Thoracic aorta (tissue), 2 donors: ENCODE data around the gene TRAK2. TPM values are rescaled to one million over a fixed set of nuclear protein-coding genes. Genes with fewer than 3 reads are reported as not detected.
A peak's percentile ranks its signal among the peaks of the same experiment; 100 is the strongest.

Source experiments
- ATAC-seq: fragments of 150-250 bp; one replicate; pipeline ENCODE4 v1.8.0; 2017; ENCODE audit warnings: low read depth; ENCODE audit not compliant: insufficient number of reproducible peaks, low FRiP score
- DNase-seq: peaks from one replicate; pipeline ENCODE4 v3.0.0-alpha.2; 2020; ENCODE audit warnings: low spot score
- H3K27ac ChIP-seq, 2 donors: fragments of 200-600 bp; sonication (generic); 1 replicate in 1 of 2; 2 replicates in 1 of 2; pipeline ENCODE4 v1.5.1; 2016; ENCODE audit warnings: mild to moderate bottlenecking in 2 of 2, moderate library complexity in 2 of 2
- H3K27me3 ChIP-seq: fragments of 200-600 bp; sonication (generic); replicated peaks from 2 replicates; pipeline ENCODE4 v1.6.0; 2016; ENCODE audit warnings: mild to moderate bottlenecking; ENCODE audit not compliant: insufficient read depth
- H3K36me3 ChIP-seq: fragments of 200-600 bp; sonication (generic); one replicate; pipeline ENCODE4 v1.5.1; 2016
- H3K4me1 ChIP-seq, 2 donors: fragments of 200-600 bp; sonication (generic); 1 replicate in 1 of 2; 2 replicates in 1 of 2; pipeline versions ENCODE4 v1.5.1 to v1.6.0; 2016; ENCODE audit warnings: low read depth in 2 of 2, mild to moderate bottlenecking in 1 of 2; ENCODE audit not compliant: control insufficient read depth in 1 of 2
- H3K4me3 ChIP-seq: fragments of 200-600 bp; sonication (generic); 2 replicates; pipeline ENCODE4 v1.5.1; 2016; ENCODE audit warnings: mild to moderate bottlenecking
- H3K9me3 ChIP-seq: fragments of 200-600 bp; sonication (generic); 2 replicates; pipeline ENCODE4 v1.5.1; 2016
- total RNA-seq, 2 donors: library from RNA; depleted of rRNA; stranded (reverse); fragments of >200 nt; gene quantifications; one replicate each; pipeline versions ENCODE4 v1.1.0 to v1.2.3, GENCODE V29; 2016
- TF ChIP-seq, protein P1 (sequence below): fragments of 200-600 bp; sonication (generic); IDR thresholded peaks from one replicate; pipeline ENCODE4 v1.5.1; 2019; ENCODE audit warnings: antibody characterized with exemption

Gene TRAK2
- total RNA-seq, 2 donors from 2014 or later: 69.3 to 88.5 TPM

DNA sequence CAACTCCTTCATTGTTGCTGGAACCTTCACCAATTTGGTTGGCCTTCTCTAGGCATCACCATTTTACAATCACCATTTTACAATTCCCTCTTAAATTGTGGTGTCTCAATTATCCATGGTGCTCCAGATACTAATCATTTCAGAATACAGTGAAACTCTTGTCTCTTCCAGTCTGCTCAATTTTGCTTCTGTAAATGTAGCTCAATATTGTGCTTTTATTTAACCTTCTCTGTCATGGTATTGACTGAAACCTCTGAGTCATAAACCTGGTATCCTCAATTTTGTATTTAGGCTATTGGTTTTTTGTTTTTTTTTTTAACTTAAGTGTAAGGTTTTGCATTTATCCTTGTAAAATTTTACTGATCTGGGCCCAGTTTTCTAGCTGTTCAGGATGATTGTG lies 16.4 kb upstream of the TRAK2 start:
- no peaks in the 10 kb centered on the region for H3K9me3 ChIP-seq
- H3K4me1 ChIP-seq: peaks cover 5 to 22% of the 10 kb centered on the region in 2 donors
- no peak overlapping the region for H3K4me3 ChIP-seq
- no peak for DNase-seq
- peaks cover 15% of the 10 kb centered on the region for H3K36me3 ChIP-seq
- no peaks in the 10 kb centered on the region for H3K27me3 ChIP-seq
- TF ChIP-seq, protein P1, sequence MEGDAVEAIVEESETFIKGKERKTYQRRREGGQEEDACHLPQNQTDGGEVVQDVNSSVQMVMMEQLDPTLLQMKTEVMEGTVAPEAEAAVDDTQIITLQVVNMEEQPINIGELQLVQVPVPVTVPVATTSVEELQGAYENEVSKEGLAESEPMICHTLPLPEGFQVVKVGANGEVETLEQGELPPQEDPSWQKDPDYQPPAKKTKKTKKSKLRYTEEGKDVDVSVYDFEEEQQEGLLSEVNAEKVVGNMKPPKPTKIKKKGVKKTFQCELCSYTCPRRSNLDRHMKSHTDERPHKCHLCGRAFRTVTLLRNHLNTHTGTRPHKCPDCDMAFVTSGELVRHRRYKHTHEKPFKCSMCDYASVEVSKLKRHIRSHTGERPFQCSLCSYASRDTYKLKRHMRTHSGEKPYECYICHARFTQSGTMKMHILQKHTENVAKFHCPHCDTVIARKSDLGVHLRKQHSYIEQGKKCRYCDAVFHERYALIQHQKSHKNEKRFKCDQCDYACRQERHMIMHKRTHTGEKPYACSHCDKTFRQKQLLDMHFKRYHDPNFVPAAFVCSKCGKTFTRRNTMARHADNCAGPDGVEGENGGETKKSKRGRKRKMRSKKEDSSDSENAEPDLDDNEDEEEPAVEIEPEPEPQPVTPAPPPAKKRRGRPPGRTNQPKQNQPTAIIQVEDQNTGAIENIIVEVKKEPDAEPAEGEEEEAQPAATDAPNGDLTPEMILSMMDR: no peak
- H3K27ac ChIP-seq: no peak overlapping the region
- ATAC-seq: no peak

GRCh38 chr2:201466050-201466675 lies 14.9 kb upstream of the TRAK2 start:
- ATAC-seq (no peak), DNase-seq (no peak)
- H3K4me3 ChIP-seq: no peak overlapping the region
- H3K27ac ChIP-seq: peak overlapping the region; percentile 10 to 45
- peaks cover 15% of the 10 kb centered on the region for H3K36me3 ChIP-seq
- TF ChIP-seq, protein P1: no peak
- H3K4me1 ChIP-seq: peaks cover 5 to 22% of the 10 kb centered on the region in 2 donors
- no peaks in the 10 kb centered on the region for H3K9me3 ChIP-seq
- H3K27me3 ChIP-seq: no peaks in the 10 kb centered on the region

- Histone ChIP-seq H3K9me3 (no peaks in the 10 kb centered on the region), H3K27me3 (no peaks in the 10 kb centered on the region), H3K27ac (peak overlapping the region; percentile 10 to 45), H3K4me1 (peaks cover 5 to 22% of the 10 kb centered on the region in 2 donors), H3K4me3 (no peak overlapping the region), H3K36me3 (peaks cover 13% of the 10 kb centered on the region)
- TF ChIP-seq, protein P1: no peak
- no peak for ATAC-seq
- no peak for DNase-seq
These were observed 14.3 kb upstream of the TRAK2 start for GRCh38 chr2:201465524-201465971.

DNA sequence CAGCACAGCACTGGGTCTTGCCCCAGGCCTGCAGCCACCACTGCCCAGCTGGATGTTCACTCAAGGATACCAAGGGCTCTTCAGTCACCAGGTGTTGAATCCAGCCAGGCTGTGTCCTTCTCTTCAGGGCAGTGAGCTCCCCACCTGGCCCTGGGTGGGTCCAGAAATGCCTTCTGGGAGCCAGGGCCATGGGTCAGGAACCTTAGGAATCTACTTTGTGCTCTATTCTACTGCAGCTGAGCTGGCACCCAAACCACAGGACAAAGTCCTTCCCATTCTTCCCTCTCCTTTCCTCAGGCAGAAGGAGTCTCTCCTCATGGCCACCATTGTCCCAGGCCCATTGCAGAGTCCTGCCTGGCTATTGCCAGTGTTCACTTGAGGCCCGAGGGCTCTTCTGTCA lies 13.3 kb upstream of the TRAK2 start:
- Histone ChIP-seq H3K27me3 (no peaks in the 10 kb centered on the region), H3K9me3 (no peaks in the 10 kb centered on the region), H3K27ac (no peak overlapping the region), H3K4me3 (no peak overlapping the region), H3K36me3 (peaks cover 21% of the 10 kb centered on the region), H3K4me1 (peaks cover 5 to 22% of the 10 kb centered on the region in 2 donors)
- no peak for DNase-seq
- TF ChIP-seq, protein P1: no peak
- no peak for ATAC-seq

DNA sequence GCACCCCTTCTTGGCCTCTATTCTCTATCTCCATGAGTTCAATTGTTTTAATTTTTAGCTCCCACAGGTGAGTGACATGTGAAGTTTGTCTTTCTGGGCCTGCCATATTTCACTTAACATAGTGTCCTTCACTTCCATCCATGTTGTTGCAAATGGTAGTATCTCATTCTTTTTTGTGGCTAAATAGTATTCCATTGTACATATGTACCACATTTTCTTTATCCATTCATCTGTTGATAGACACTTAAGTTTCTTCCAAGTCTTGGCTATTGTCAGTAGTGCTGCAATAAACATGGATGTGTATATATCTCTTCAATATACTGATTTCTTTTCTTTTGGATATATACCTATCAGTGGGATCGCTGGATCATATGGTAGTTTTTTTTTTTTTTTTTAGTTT lies 9.3 kb upstream of the TRAK2 start:
- H3K27ac ChIP-seq: no peak overlapping the region
- no peaks in the 10 kb centered on the region for H3K27me3 ChIP-seq
- peaks cover 37% of the 10 kb centered on the region for H3K36me3 ChIP-seq
- DNase-seq (no peak), ATAC-seq (no peak)
- no peaks in the 10 kb centered on the region for H3K9me3 ChIP-seq
- TF ChIP-seq, protein P1: no peak
- no peak overlapping the region for H3K4me3 ChIP-seq
- H3K4me1 ChIP-seq: peaks cover 2 to 5% of the 10 kb centered on the region in 2 donors
